ENCODE results near the gene CMTM4. TPM values are rescaled to one million over a fixed set of nuclear protein-coding genes. Genes with fewer than 3 reads are reported as not detected.
"Not testable (repeated sequence)": the region's sequence is repeated elsewhere in the genome, so short reads cannot be mapped to it uniquely, and the experiment has no call there.

The CMTM4 gene
- polyA plus RNA-seq, 1 donor = 71.6 TPM

- DNase-seq = no peak
Observed at GRCh38 chr16:66711581-66711980, 15.0 kb upstream of the CMTM4 start.

- no peak for DNase-seq
Observed at GRCh38 chr16:66706506-66706880, 9.9 kb upstream of the CMTM4 start.

- DNase-seq = no peak
Observed at GRCh38 chr16:66705790-66706505, 9.4 kb upstream of the CMTM4 start.

- no peak for DNase-seq
Observed at GRCh38 chr16:66703406-66704215, 7.1 kb upstream of the CMTM4 start.

- no peak for DNase-seq
Observed at GRCh38 chr16:66701516-66701915, 5.0 kb upstream of the CMTM4 start.

- no peak for DNase-seq
Observed at GRCh38 chr16:66701026-66701425, 4.5 kb upstream of the CMTM4 start.

GRCh38 chr16:66699898-66700297 lies 3.4 kb upstream of the CMTM4 start:
- no peak for DNase-seq

GRCh38 chr16:66698046-66698445 lies 1.5 kb upstream of the CMTM4 start:
- no peak for DNase-seq

- DNase-seq = no peak
Observed at GRCh38 chr16:66695935-66696668, 441 bp downstream of the CMTM4 start.

GRCh38 chr16:66695471-66695934 lies 1.0 kb downstream of the CMTM4 start:
- DNase-seq = no peak

GRCh38 chr16:66693149-66693548 lies 3.4 kb downstream of the CMTM4 start:
- DNase-seq = no peak

GRCh38 chr16:66692341-66692740 lies 4.2 kb downstream of the CMTM4 start:
- DNase-seq = no peak

GRCh38 chr16:66691234-66691633 lies 5.3 kb downstream of the CMTM4 start:
- no peak for DNase-seq

- DNase-seq = no peak
Observed at GRCh38 chr16:66690106-66690847, 6.3 kb downstream of the CMTM4 start.

- no peak for DNase-seq
Observed at GRCh38 chr16:66689282-66689681, 7.3 kb downstream of the CMTM4 start.

GRCh38 chr16:66687906-66688625 lies 8.5 kb downstream of the CMTM4 start:
- no peak for DNase-seq

GRCh38 chr16:66685501-66686115 lies 10.9 kb downstream of the CMTM4 start:
- not testable (repeated sequence) for DNase-seq

- no peak for DNase-seq
Observed at GRCh38 chr16:66682271-66682670, 14.3 kb downstream of the CMTM4 start.

GRCh38 chr16:66681676-66682075 lies 14.9 kb downstream of the CMTM4 start:
- no peak for DNase-seq

GRCh38 chr16:66678337-66678736 lies 18.2 kb downstream of the CMTM4 start:
- no peak for DNase-seq

GRCh38 chr16:66677836-66678235 lies 18.7 kb downstream of the CMTM4 start:
- DNase-seq = no peak

All from left kidney (tissue), 2 donors.